Karpas-422 (cell line): ENCODE measurements around the gene PDZD4. TPM values are rescaled to one million over a fixed set of nuclear protein-coding genes. Genes with fewer than 3 reads are reported as not detected.

Source experiments
- DNase-seq: peaks from one replicate; pipeline ENCODE4 v3.0.0-alpha.2; 2015
- H2AFZ ChIP-seq: fragments of 200-600 bp; sonication (generic); 2 replicates; pipeline ENCODE4 v1.6.1; 2014; ENCODE audit warnings: antibody characterized with exemption, low read length, mixed read lengths
- H3K27ac ChIP-seq: fragments of 200-600 bp; sonication (generic); 2 replicates; pipeline ENCODE4 v1.5.1; 2014; ENCODE audit warnings: mild to moderate bottlenecking, low read length, moderate library complexity
- H3K27me3 ChIP-seq: fragments of 200-600 bp; sonication (generic); 2 replicates; pipeline ENCODE4 v1.6.1; 2014; ENCODE audit warnings: low read length, mixed read lengths
- H3K36me3 ChIP-seq: fragments of 200-600 bp; sonication (generic); 2 replicates; pipeline ENCODE4 v1.6.1; 2014; ENCODE audit warnings: low read length, mixed read lengths; ENCODE audit not compliant: insufficient read depth
- H3K4me1 ChIP-seq: fragments of 200-600 bp; sonication (generic); 2 replicates; pipeline ENCODE4 v1.6.1; 2014; ENCODE audit warnings: mild to moderate bottlenecking, low read length, mixed read lengths
- H3K4me2 ChIP-seq: fragments of 200-600 bp; sonication (generic); 2 replicates; pipeline ENCODE4 v1.6.1; 2014; ENCODE audit warnings: low read length, low read depth, mild to moderate bottlenecking; ENCODE audit not compliant: poor library complexity, severe bottlenecking
- H3K4me3 ChIP-seq: fragments of 200-600 bp; sonication (generic); 2 replicates; pipeline ENCODE4 v1.5.1; 2014; ENCODE audit warnings: mild to moderate bottlenecking, antibody characterized with exemption, low read length, mixed read lengths
- H3K79me2 ChIP-seq: fragments of 200-600 bp; sonication (generic); 2 replicates; pipeline ENCODE4 v1.6.1; 2014; ENCODE audit warnings: mild to moderate bottlenecking, low read length, mixed read lengths
- H3K9ac ChIP-seq: fragments of 200-600 bp; sonication (generic); 2 replicates; pipeline ENCODE4 v1.6.0; 2014; ENCODE audit warnings: low read length
- H3K9me2 ChIP-seq: fragments of 200-600 bp; sonication (generic), shearing (Covaris generic); replicated peaks from 2 replicates; pipeline ENCODE4 v1.6.0; 2014; ENCODE audit warnings: mild to moderate bottlenecking, low read length, moderate library complexity; ENCODE audit not compliant: insufficient read depth
- H3K9me3 ChIP-seq: fragments of 300-700, 200-600 bp; sonication (generic); 2 replicates; pipeline ENCODE4 v1.6.1; 2014; ENCODE audit warnings: low read length, mixed read lengths
- H4K20me1 ChIP-seq: fragments of 200-600 bp; sonication (generic); 2 replicates; pipeline ENCODE4 v1.6.1; 2014; ENCODE audit warnings: mild to moderate bottlenecking, antibody characterized with exemption, low read length, low read depth; ENCODE audit not compliant: insufficient read depth
- total RNA-seq: library from RNA; depleted of rRNA; stranded (reverse); fragments of >200 nt; shearing (Covaris generic); gene quantifications from 2 replicates; pipeline ENCODE4 v1.2.3, GENCODE V29; 2014; ENCODE audit warnings: low replicate concordance

Gene PDZD4
- total RNA-seq, 1 experiment from 2014 or later = not detected

DNA sequence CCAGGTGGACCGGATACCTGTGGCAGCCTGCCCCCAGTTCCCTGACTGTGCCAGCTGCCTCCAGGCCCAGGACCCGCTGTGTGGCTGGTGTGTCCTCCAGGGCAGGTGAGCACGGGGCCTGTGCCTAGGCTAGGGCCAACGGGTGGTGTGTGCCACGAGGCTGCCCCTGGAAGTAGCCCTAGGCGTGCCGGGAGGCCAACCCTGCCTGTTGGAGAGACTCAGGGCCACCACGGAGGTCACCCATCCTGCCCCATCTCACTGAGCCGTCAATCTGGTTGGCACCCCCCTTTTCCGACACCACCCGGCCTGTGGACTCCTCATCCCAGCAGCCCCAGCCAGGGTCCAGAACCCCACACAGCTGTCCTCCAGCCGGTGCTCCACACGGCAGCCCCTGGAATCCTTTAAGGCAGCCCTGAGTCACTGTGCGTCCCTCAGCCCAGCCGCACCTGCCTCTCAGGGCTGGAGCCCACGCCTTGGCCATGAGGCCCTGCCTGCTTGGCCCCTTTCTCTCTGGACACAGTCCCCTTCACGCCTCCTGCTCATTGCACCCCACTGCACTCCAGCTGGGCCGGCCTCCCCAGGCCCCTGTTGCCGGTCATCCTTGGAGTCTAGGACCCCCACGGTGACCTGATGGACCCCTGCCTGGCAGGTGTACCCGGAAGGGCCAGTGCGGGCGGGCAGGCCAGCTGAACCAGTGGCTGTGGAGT, 61.0 kb downstream of the PDZD4 start:
- Histone ChIP-seq H4K20me1 (0 out of 2 replicates have a peak, but pooled peaks cover 4% of the 10 kb centered on the region), H3K9me3 (no peaks in the 10 kb centered on the region), H2AFZ (no peak overlapping the region), H3K4me2 (no peak overlapping the region), H3K9ac (no peak overlapping the region), H3K27me3 (no peaks in the 10 kb centered on the region), H3K9me2 (no peaks in the 10 kb centered on the region), H3K4me3 (no peak overlapping the region), H3K4me1 (no peaks in the 10 kb centered on the region), H3K27ac (no peak overlapping the region), H3K79me2 (no peaks in the 10 kb centered on the region), H3K36me3 (no peaks in the 10 kb centered on the region)
- DNase-seq = no peak

DNA sequence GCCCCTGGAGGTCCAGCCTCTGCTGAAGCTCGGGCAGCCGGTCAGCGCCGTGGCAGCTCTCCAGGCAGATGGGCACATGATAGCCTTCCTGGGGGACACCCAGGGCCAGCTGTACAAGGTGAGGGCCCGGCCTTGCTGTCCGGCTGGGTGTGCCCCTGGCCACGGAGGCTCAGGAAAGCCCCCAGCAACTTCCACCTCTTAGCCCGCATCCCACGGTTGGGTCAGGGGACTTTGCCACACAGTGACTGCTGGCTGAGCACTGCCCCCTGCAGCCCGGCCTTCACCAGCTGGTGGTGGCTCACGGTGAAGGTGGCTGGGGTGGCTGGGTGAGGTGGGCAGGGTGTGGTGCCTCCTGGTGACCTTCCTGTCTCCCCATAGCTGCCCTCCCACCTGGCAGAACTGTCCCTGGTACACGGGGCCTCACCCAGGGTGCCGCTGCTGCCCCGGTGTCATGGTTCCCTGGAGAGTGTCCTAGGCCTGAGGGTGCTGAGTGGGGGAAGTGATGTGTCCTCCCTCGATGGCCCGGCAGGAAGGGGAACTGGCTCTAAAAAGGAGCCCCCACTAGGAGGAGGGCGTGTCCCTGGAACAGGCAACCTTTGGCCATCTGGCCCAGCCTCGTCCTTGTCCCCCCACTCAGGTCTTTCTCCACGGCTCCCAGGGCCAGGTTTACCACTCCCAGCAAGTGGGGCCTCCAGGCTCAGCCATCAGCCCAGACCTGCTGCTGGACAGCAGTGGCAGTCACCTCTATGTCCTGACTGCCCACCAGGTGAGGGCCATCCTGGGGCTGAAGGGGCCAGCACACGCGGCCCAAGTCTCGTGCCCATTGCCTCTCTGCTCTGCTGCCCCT, 61.8 kb downstream of the PDZD4 start:
- no peaks in the 10 kb centered on the region for H3K9me3 ChIP-seq
- no peaks in the 10 kb centered on the region for H3K79me2 ChIP-seq
- H3K27ac ChIP-seq = no peak overlapping the region
- H3K4me1 ChIP-seq = no peaks in the 10 kb centered on the region
- no peak for DNase-seq
- H3K27me3 ChIP-seq = no peaks in the 10 kb centered on the region
- H3K36me3 ChIP-seq = no peaks in the 10 kb centered on the region
- H3K9ac ChIP-seq = no peak overlapping the region
- H3K4me2 ChIP-seq = no peak overlapping the region
- no peak overlapping the region for H3K4me3 ChIP-seq
- H2AFZ ChIP-seq = no peak overlapping the region
- no peaks in the 10 kb centered on the region for H3K9me2 ChIP-seq
- H4K20me1 ChIP-seq = 0 out of 2 replicates have a peak, but pooled peaks cover 4% of the 10 kb centered on the region

GRCh38 chrX:153767674-153768055, 62.7 kb downstream of the PDZD4 start:
- Histone ChIP-seq H3K4me2 (no peak overlapping the region), H3K4me1 (no peaks in the 10 kb centered on the region), H3K9ac (no peak overlapping the region), H3K36me3 (no peaks in the 10 kb centered on the region), H3K4me3 (no peak overlapping the region), H3K27me3 (no peaks in the 10 kb centered on the region), H3K9me3 (no peaks in the 10 kb centered on the region), H3K9me2 (no peaks in the 10 kb centered on the region), H2AFZ (no peak overlapping the region), H3K79me2 (no peaks in the 10 kb centered on the region), H3K27ac (no peak overlapping the region), H4K20me1 (0 out of 2 replicates have a peak, but pooled peaks cover 4% of the 10 kb centered on the region)
- DNase-seq = no peak

GRCh38 chrX:153766871-153767673, 63.3 kb downstream of the PDZD4 start:
- no peaks in the 10 kb centered on the region for H3K4me1 ChIP-seq
- no peaks in the 10 kb centered on the region for H3K79me2 ChIP-seq
- H3K36me3 ChIP-seq = no peaks in the 10 kb centered on the region
- no peaks in the 10 kb centered on the region for H3K9me2 ChIP-seq
- H4K20me1 ChIP-seq = 0 out of 2 replicates have a peak, but pooled peaks cover 4% of the 10 kb centered on the region
- no peak overlapping the region for H3K27ac ChIP-seq
- DNase-seq = no peak
- no peak overlapping the region for H2AFZ ChIP-seq
- H3K9me3 ChIP-seq = no peaks in the 10 kb centered on the region
- no peak overlapping the region for H3K9ac ChIP-seq
- no peak overlapping the region for H3K4me3 ChIP-seq
- no peaks in the 10 kb centered on the region for H3K27me3 ChIP-seq
- no peak overlapping the region for H3K4me2 ChIP-seq

DNA sequence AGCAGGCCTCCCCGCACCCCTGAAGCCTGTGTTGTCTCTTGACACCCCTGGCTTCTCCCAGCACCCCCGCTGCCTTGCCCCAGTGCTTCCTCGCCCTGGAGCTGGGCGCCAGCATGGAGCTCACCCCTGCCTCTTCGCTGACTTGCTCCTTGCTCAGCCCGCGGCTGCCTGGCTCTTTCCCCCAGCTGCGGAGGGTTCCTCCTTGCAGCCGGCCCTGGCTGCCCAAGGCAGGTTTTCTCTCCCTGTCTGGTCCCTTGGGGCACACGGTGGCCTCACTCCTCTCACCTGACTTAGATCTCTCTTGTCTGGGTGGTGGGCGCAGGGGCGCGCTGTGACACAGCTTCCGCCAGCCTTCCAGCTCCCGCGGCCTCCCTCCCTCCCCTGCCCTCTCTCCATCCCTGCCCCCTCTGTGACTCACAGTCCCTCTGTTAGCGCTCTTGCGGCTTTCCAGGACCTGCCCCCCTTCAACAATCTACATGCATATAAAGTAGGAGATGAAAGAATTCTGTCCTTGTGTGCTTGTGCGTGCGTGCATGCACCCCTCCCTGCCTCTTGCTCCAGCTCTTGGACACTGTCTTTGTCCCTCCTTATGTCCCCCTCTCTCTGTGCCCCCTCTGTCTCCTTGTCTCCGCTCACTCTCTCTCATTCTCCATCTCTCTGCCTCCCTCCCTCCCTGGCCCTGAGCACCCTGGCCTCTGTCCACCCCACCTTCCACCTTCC, 64.1 kb downstream of the PDZD4 start:
- Histone ChIP-seq H3K4me1 (no peaks in the 10 kb centered on the region), H3K9me3 (no peaks in the 10 kb centered on the region), H3K27ac (no peak overlapping the region), H3K4me2 (no peak overlapping the region), H3K9me2 (no peaks in the 10 kb centered on the region), H3K27me3 (no peaks in the 10 kb centered on the region), H3K36me3 (no peaks in the 10 kb centered on the region), H4K20me1 (0 out of 2 replicates have a peak, but pooled peaks cover 4% of the 10 kb centered on the region), H2AFZ (no peak overlapping the region), H3K79me2 (no peaks in the 10 kb centered on the region), H3K9ac (no peak overlapping the region), H3K4me3 (no peak overlapping the region)
- no peak for DNase-seq

DNA sequence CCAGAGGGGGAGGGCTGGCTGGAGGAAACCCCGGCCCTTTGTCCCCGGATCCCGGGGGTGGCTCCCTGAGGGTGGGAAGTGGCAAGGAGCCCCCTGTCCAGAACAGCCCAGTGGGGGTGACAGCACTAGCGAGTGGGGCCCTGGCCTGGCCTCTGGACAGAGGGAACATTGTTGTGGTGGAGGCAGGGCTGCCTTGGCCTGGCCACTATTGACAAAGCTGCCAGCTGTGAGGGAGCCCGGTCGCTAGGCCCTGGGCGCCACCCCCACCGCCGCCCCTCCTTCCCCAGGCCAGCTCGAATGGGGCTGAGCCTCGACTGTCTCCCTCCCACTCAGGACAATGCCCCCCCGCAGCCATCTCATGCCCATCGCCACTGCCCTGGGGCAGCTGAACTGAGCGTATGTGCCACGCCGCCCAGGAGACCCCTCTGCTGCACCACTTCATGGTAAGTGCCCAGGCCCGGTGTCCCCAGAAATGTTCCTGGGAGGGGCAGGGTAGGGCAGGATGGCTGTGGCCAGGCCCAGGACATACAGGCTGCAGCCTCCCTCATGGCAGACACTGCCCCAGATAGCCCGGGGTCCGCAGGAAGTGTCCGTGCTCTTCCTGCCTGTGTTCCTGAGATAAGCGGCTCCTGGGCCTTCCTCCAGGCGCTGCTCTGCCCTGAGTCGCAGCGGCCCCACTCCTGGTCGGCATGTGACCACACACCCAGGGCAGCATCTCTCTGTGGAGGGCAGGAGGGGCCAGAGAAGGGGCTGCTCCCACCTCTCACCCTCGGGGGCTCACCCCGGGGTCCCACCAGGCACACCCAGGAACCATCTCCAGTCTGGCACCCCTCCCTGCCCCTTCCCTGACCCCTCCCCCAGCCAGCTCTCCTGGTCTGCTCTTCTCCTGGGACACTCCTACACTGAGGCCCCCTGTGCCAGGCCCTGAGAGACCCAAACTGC, 64.9 kb downstream of the PDZD4 start:
- Histone ChIP-seq H3K27me3 (no peaks in the 10 kb centered on the region), H3K9ac (no peak overlapping the region), H3K36me3 (no peaks in the 10 kb centered on the region), H4K20me1 (0 out of 2 replicates have a peak, but pooled peaks cover 4% of the 10 kb centered on the region), H3K4me2 (no peak overlapping the region), H3K9me2 (no peaks in the 10 kb centered on the region), H3K4me3 (no peak overlapping the region), H3K79me2 (no peaks in the 10 kb centered on the region), H3K9me3 (no peaks in the 10 kb centered on the region), H3K4me1 (no peaks in the 10 kb centered on the region), H2AFZ (no peak overlapping the region), H3K27ac (no peak overlapping the region)
- no peak for DNase-seq

DNA sequence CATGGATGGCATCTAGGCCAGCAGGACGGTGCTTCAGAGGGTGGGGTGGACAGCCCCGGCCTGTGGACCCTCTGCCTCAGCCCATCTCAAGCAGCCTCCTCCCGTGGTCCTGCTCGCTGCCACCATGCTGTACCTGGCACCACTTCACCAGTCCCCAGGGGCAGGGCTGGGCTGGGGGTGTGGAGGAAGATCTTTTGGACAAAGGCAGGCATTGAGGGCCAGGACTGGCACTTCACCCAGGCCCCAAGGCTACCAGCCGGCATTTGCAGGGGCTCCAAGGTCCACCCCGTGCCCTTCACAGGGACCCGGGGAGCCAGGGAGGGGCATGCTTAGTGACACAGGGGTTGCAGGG, 65.6 kb downstream of the PDZD4 start:
- Histone ChIP-seq H3K27me3 (no peaks in the 10 kb centered on the region), H3K9me3 (no peaks in the 10 kb centered on the region), H3K9me2 (no peaks in the 10 kb centered on the region), H4K20me1 (0 out of 2 replicates have a peak, but pooled peaks cover 4% of the 10 kb centered on the region), H3K79me2 (no peaks in the 10 kb centered on the region), H3K36me3 (no peaks in the 10 kb centered on the region), H3K4me1 (no peaks in the 10 kb centered on the region), H3K4me3 (no peak overlapping the region), H2AFZ (no peak overlapping the region), H3K9ac (no peak overlapping the region), H3K27ac (no peak overlapping the region), H3K4me2 (no peak overlapping the region)
- no peak for DNase-seq
